ENCODE results near the gene INSYN2B.

GRCh38 chr5:169838688-169839087 is 141.6 kb downstream of the INSYN2B start:
- TF ChIP-seq, protein P1, sequence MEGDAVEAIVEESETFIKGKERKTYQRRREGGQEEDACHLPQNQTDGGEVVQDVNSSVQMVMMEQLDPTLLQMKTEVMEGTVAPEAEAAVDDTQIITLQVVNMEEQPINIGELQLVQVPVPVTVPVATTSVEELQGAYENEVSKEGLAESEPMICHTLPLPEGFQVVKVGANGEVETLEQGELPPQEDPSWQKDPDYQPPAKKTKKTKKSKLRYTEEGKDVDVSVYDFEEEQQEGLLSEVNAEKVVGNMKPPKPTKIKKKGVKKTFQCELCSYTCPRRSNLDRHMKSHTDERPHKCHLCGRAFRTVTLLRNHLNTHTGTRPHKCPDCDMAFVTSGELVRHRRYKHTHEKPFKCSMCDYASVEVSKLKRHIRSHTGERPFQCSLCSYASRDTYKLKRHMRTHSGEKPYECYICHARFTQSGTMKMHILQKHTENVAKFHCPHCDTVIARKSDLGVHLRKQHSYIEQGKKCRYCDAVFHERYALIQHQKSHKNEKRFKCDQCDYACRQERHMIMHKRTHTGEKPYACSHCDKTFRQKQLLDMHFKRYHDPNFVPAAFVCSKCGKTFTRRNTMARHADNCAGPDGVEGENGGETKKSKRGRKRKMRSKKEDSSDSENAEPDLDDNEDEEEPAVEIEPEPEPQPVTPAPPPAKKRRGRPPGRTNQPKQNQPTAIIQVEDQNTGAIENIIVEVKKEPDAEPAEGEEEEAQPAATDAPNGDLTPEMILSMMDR (IDR thresholded peaks at IDR 0.05), result no peak
- no peak for TF ChIP-seq POLR2A (IDR thresholded peaks at IDR 0.05)

Measured in adrenal gland (tissue), 5 donors.